ENCODE data around the gene SEC23A.
"Not testable (repeated sequence)": the region's sequence is repeated elsewhere in the genome, so short reads cannot be mapped to it uniquely, and the experiment has no call there.

The SEC23A gene

DNA sequence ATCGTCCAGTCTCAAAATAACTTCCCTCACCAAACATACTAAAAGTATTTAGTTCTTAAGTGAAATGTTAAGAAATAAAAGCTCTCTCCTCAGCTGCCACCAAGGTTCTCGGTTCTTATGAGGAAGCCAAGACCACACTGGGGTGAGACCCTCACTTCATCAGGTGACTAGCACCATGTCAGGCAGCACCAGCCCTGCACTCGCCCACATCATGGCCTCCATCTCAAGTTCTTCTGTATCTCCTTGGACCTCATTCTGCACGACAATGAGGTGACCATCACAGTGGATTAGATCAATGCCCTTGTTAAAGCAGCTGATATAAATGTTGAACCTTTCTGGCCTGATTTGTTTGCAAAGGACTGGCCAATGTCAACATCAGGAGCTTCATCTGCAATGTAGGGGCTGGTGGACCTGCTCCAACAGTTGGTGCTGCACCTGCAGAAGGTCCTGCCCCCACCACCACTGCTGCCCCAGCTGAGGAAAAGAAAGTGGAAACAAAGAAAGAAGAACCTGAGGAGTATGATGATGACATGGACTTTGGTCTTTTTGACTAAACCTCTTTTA lies 12.4 kb downstream of the SEC23A start:
- no peak for DNase-seq

DNA sequence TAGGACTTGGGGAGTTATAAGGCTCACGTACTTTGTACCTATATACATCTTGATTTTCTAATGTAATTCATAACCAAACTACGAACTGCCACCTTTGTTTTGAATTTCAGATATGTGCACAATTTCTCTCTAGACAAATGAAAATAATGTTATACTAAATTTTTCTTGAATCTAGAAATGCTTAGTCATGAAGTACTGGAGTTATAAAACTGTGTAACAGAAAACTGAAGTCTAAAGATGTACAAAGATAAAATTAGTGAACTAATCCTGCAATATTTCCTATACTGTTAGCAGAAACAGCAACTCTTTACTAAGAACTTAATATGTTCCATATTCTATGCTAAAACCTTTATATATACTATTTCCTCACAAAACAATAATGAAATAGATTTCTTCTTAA lies 15.5 kb downstream of the SEC23A start:
- no peak for DNase-seq

DNA sequence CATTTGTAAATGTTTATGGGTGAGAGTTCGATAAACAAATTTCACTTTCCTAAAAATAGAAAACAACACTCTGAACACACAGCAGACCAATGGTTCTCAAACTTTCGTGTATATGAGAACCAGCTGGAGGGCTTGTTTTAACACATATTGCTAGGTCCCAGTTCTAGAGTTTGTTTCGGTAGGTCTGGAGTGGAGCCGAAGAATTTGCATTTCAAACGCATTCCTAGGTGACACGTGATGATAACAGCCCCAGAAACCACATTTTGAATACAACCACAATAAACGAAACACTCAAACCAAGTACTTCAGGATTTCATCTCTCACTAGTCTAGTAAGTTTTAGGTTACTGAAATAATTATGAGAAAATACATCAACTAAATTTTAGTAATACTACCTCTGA lies 17.1 kb downstream of the SEC23A start:
- no peak for DNase-seq

DNA sequence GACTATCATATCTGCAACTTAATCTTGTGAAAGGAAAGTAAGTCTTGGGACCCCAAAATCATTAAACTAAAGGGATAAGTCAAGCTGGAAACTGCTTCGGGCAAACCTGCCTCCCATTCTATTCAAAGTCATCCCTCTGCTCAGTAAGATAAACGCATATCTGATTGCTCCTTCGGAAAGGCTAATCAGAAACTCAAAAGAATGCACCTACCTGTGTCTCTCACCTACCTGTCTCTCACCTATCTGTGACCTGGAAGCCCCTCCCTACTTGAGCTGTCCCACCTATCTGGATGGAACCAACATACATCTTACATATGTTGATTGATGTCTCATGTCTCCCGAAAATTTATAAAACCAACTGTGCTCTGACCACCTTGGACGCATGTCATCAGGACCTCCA lies 19.9 kb downstream of the SEC23A start:
- no peak for DNase-seq

DNA sequence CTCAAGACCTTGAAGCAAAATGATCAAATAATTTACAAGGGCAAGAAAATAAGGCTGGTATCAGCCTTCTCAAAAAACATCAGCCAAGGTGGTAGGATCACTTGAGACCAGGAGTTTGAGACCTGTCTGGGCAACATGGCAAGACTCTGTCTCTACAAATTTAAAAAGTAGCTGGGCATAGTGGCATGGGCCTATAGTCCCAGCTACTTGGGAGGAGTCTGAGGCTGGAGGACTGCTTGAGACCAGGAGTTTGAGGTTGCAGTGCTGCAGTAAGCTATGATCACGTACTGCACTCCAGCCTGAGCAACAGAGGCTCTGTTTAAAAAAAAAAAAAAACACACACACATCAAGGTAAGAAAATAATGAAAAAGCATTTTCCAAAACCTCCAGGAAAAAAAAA lies 22.1 kb downstream of the SEC23A start:
- DNase-seq, result no peak

DNA sequence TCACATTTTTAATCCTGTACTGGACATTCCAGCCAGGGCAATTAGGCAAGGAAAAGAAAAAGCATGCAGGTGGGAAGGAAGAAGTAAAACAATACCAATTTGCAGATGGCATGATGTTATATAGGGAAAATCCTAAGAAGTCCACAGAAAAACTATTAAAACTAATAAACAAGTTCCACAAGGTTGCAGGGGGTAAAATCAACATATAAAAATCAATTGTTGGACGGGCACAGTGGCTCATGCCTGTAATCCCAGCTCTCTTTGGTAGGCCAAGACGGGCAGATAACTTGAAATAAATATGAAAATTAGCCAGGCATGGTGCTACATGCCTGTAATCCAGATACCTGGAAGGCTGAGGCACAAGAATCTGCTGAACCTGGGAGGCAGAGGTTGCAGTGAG lies 31.9 kb downstream of the SEC23A start:
- no peak for DNase-seq

DNA sequence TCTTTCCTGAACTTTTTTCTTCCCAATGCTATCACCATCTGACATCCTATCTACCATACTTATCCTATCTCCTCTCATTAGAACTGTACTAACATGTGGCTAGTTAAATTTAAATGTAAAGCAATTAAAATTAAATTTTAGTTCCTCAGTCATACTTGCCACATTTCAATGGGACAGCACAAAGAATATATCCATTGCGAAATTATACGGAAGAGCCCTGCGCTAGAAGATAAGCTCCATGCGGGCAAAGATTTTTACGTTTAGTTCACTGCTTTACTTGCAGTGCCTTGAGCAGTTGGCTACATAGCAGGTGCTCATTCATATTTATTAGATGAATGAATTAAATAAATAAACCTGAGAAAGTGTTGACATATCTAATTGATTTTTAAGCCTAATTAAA lies 33.1 kb downstream of the SEC23A start:
- DNase-seq, result no peak

DNA sequence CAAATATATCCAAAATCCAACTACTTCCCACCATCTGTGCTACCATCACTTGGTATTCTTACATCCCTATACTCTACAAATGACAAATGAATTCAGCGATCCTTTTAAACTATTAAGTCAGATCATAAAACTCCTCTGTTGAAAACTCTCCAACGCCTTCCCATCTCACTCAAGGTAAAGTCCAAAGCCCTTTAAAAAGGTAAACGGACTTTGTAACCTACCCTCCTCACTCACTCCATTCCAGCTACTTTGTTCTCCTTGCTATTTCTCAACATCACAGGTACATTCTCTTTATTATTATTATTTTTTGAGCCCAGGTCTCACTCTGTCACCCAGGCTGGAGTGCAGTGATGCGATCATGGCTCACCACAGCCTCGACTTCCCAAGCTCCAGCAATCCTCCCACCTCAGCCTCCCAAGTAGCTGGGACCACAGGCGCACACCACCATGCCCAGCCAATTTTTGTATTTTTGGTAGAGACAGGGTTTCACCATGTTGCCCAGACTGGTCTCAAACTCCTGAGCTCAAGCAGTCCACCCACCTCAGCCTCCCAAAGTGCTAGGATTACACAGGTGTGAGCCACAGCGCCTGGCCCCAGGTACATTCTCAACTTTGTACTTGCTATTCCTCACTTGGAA lies 33.7 kb downstream of the SEC23A start:
- not testable (repeated sequence) for DNase-seq

DNA sequence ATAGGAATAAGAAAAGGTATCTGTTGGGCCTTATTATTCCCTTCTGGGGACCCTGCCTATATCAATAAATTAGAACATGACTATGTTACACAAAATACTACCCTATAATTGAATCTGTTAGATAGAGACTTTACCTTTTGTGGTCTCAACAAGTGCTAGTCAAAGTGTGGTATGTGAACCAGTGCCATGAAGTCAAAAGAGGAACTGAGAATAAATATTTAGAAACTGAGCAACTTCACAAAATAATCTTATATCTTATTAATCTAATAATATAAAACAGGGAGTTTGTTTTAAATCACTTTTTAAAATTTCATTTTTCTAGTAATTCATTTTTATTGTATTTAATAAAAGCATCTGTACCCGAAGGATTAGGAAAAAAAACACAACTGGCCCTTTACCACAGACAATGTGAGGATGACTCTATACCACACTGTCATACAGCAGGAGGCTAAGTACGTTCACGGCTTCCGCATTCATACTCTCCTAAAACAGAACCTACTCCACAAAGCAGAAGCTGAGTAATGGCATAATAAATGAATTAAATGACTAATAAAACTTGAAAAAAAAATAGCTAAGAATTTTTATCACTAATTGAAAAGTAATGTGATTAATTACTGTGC lies 42.1 kb downstream of the SEC23A start:
- DNase-seq, result no peak

DNA sequence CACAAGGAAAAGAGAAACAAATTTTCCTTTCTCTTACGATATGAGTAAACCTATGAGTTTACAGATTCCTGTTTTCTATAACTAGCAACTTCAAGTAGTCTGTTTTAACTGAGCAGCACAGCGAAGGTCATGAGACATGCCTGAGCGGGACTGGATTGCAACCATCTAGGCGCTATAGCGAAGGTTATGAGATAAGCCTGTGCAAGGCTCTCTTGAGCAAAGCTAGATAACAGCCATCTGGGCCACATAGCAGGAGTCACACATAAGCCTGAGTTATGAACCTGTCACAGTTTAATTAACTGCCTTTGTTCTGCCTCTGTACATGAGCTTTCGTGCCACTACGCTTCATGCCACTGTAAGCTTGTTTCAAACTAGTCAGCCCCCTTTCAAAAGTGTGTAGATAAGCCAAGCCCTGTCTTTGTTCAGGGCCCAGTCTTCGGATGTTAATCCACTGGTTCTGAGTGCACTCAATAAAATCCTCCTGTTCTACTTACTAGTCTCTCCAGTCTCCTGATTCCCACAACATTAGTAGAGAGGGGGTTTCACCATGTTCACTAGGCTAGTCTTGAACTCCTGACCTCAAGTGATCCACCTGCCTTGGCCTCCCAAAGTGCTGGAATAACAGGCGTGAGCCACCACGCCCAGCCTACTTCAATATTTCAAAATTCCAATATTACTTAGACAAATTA lies 47.1 kb downstream of the SEC23A start:
- DNase-seq, result peak in 1 of 2 donors; percentile 1

DNA sequence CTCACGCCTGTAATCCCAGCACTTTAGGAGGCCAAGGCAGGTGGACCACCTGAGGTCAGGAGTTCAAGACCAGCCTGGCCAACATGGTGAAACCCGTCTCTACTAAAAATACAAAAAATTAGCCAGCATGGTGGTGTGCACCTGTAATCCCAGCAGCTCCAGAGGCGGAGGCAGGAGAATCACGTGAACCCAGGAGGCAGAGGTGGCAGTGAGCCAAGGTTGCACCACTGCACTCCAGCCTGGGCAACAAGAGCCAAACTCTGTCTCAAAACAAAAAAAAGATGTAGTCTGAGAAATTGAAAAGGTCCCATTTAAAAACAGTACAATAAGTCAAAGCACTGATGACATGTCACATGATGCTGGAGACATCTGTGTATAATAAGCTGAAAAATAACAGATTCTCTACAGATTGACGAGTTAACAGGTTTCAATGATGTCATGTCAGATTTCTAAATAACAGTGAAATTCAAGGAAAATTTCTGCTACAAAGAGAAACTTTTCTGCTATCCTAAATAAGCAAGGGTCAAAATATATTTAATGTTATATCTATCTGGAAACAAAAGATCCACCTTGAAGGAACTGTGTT lies 50.1 kb downstream of the SEC23A start:
- not testable (repeated sequence) for DNase-seq

DNA sequence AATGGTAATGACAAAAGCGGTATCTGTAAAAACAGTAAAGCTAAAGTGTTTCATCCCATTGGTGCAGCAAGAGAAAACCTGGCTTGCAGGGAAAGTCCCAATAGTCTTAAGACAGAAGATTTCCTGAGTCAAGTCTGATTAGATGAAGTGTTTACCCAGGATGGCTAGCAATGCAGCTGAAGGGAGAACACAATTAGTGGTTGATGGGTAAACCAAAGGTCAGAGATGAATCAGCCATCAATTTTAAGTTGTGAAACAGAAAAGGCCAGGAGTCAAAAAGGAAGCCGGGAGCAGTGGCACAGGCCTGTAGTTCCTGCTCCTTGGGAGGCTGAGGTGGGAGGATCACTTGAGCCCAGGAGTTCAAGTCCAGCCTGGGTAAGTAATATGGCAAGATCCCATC lies 52.6 kb downstream of the SEC23A start:
- DNase-seq, result no peak

DNA sequence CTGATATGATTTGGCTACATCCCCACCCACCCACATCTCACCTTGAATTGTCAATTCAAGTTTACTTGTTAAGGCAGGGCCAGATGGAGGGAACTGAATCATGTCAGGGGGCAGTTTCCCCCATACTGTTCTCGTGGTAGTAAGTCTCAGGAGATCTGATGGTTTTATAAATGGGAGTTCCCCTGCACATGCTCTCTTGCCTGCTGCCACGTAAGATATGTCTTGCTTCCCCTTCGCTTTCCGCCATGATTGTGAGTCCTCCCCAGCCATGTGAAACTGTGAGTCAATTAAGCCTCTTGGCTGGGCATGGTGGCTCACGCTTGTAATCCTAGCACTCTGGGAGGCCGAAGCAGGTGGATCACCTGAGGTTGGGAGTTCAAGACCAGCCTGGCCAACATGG lies 57.1 kb downstream of the SEC23A start:
- DNase-seq, result not testable (repeated sequence)

DNA sequence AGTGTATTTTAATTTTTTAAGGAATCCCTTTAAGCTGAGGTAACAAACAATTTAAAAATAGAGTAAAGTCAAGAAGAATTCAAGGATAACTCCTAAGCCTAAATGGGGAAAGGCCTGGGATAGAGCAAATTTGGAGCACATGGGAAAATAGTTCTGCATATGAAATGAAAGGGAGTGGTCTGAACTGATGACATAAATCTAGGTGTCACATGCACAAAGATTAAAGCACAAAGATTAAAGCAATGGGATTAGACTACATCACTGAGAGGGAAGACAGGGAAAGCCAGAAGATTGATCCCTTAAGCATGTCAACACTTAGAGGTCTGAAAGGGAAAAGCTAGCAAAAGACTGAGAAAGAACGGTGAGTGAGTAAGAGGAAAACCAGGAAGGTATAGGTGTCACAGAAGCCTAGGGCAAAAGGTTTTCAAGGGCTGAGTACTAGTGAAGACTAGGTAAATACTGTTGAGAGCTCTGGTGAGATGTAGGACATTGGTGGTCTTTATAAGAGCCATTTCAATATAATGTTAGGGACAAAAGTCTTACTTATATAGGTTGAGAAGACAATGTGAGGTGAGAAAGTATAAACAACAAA lies 59.6 kb downstream of the SEC23A start:
- no peak for DNase-seq

DNA sequence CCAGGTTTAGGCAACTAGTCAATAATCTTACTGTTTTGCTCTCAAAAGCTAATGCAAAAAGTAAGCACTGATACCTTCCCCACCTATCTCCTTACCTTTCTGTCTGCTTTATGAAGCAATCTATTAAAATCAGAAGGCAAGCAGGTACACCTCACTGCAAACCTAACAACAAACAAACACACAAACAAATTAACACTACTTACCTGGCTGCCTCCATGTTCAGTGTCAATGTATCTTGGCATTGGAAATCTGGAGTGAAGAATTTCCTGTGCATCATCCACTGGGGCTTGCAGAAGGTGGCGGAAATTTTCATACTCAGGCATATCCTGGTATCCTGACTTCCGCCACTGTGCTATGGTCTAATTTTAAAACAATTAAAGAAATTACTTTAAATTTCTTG lies 62.5 kb downstream of the SEC23A start:
- DNase-seq, result no peak

DNA sequence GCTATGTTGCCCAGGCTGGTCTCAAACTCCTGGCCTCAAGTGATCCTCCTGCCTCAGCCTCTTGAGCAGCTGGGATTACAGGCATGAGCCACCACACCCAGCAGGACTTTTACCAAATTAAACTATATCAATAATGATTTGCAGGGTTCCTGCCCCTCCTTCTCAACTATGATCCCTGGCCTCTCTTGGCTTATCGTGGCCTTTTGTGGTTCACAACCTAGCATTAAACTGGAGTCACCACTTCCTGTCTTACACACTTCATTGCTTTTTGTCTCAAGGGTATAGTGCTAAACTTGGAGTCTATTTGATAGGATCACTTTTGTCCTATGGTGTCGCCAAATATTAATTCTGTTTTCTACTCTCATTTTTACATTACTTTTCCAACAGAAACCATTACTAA lies 64.5 kb downstream of the SEC23A start:
- no peak for DNase-seq

DNA sequence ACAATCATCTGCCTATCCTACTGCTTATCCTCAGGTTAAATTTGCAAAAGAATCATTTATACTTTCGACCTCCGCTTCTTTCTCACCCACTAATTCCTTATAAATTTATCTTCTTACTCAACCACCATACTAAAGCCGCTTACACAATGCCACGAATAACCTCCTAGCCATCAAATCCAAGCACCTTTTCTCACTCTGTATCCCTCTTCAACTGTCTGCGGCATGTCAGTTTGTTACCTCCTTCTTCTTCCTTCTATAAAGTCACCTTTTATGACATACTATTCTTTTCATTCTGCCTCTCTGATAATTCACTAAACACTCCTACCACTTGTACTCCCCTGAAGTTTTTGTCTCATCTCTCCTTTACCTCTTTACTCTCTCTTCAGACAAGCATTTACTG lies 66.3 kb downstream of the SEC23A start:
- no peak for DNase-seq

DNA sequence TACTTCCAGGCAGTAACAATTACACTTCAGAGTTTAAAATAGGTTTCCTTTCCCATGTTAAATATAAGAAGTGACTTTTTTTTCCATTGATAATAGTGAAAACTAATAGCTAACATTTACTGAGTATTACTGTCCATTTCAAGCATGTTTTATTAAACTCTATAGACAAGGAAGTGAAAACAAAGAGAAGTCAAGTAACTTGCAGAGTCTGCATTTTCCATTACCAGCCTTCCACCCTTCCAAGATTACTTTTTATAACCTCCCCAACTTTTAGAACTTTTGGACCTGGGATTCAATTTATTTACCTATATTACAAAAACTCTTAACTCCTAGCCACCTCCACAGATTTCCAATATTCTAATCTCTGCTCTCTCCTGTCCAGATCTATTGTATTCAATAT lies 67.7 kb downstream of the SEC23A start:
- no peak for DNase-seq

DNA sequence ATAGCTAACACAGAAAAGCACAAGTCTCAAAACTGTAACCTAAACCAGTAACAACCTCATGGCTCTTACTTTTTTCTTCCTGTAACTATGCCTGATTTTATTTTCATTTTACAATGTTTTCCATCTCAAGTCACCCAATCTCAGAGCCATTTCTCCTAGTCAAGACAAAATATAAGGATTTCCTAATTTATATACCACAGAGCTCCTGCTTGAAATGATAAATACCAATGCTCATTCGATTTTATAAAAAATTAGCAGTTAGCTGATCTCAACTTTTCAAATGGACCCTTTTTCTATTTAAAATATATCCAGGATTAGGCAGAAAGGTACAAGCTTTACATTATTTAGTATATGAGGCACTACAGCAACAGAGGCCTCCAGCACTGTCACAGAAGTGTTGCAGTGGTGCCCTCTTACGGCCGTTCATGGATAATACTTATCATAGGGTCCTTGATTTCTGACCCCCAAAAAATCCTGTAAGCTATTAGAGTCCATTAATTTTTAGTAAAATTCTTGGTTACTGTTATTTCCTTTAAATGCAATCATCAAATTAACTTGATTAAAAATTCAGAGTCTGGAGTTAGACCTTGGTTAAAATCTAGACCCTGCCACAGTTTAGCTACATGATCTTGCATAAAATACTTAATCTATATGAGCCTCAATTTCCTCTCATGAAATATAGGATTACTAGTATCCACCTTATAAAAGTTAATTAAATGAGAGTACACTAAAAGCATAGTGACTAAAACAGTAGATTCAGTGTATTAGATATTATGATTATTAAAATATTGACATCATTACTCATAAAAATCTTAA lies 68.3 kb downstream of the SEC23A start:
- DNase-seq, result no peak

DNA sequence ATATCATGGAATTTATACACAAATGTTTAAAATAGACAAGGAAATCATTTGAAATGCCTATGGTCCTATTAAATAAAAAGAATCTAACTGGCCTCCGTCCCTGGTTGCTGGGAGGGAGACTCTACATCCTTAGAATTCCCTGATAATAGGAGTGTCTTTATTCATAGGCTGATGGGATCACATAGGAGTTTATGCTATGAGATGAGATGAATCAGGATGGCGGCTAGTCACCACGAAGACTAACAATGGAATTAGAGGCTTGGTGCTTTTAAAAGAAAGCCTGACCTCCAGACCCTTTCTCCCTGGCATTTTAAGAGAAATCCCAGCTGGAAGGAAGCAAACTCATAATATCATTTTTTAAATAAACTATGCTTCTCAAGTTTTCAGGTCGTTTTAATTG lies 69.7 kb downstream of the SEC23A start:
- DNase-seq, result no peak

DNA sequence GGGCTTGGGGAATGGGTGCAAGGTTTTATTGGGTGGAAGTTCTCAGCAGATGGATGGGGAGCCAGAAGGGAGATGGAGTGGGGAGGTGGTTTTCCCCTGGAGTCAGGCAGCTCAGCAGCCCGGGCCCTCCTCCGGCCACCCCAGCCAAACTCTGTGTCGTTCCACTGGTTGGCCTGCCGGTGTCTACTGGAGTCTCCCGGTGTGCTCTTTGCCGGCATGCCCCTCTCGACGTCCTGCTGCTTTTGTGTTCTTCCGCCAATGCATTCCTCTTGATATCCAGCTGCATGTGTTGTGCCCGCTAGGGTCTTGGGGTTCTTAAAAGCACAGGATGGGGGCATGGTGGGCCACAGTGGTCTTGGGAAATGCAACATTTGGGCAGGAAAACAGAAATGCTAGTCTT lies 72.8 kb downstream of the SEC23A start:
- DNase-seq, result no peak

DNA sequence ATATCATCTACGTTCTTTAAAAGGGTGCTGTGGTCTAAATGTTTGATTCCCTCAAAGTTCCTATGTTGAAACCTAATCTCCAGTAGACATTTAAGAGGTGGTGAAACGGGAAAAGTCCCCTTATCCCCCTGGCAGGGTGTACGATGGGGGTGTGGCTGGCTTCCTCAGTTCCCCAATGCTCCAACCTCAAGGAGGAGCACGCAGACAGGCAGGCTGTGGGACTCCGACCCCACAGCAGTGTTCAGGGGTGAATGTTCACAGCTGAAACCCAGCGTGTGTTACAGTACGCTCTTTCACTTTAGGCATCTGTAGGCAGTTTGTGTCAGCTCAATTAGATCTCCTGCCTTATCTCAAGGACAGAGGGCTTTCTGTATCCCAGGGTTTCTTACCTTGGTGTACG lies 73.2 kb downstream of the SEC23A start:
- no peak for DNase-seq

DNA sequence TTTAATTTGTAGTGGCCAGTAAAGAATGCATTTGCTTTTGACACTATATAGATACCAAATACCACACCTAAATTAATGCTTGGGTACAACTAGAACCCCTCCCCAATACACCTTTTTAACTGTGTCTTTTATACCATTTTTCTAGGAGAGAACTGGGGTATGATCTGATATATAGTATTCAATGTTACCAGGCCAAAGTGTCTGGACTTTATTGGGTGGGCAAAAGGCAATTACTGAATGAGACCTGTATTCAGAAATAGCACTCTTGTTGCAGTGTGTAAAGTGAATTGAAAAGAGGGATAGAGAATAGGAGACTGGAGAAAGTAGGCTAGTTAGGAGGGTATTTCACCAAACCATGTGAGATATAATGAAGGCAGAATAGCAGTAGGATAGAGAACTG lies 74.4 kb downstream of the SEC23A start:
- no peak for DNase-seq

All from CD4-positive, alpha-beta T cell treated with Interferon alpha-2 for 1 hour (primary cell).